Stomach smooth muscle (tissue), 2 donors: ENCODE data around the gene ARID4B.

Experiments
- H3K27ac ChIP-seq: one replicate; pipeline ENCODE4 v1.7.0; 2013; ENCODE audit warnings: mild to moderate bottlenecking, low read length, inconsistent platforms
- H3K27me3 ChIP-seq, 2 donors: one replicate each; pipeline ENCODE4 v1.7.0; 2013; ENCODE audit warnings: low read length in 2 of 2; ENCODE audit not compliant: insufficient read depth in 2 of 2, control insufficient read depth in 1 of 2
- H3K36me3 ChIP-seq, 2 donors: one replicate each; pipeline ENCODE4 v1.7.0; 2013; ENCODE audit warnings: low read length in 2 of 2; ENCODE audit not compliant: control insufficient read depth in 2 of 2, insufficient read depth in 2 of 2
- H3K4me1 ChIP-seq: one replicate; pipeline ENCODE4 v1.7.0; 2013; ENCODE audit warnings: low read length; ENCODE audit not compliant: control insufficient read depth, insufficient read depth
- H3K4me3 ChIP-seq, 2 donors: one replicate each; pipeline ENCODE4 v1.7.0; 2013; ENCODE audit warnings: low read length in 2 of 2
- H3K9ac ChIP-seq, 2 donors: one replicate each; pipeline ENCODE4 v1.7.0; 2013; ENCODE audit warnings: low read length in 2 of 2, mild to moderate bottlenecking in 1 of 2
- H3K9me3 ChIP-seq, 2 donors: one replicate each; pipeline ENCODE4 v1.7.0; 2013; ENCODE audit warnings: low read length in 2 of 2; ENCODE audit not compliant: control insufficient read depth in 2 of 2
- donor health status: healthy.
- donor health status: Pancreatic carcinoma.

The ARID4B gene

DNA sequence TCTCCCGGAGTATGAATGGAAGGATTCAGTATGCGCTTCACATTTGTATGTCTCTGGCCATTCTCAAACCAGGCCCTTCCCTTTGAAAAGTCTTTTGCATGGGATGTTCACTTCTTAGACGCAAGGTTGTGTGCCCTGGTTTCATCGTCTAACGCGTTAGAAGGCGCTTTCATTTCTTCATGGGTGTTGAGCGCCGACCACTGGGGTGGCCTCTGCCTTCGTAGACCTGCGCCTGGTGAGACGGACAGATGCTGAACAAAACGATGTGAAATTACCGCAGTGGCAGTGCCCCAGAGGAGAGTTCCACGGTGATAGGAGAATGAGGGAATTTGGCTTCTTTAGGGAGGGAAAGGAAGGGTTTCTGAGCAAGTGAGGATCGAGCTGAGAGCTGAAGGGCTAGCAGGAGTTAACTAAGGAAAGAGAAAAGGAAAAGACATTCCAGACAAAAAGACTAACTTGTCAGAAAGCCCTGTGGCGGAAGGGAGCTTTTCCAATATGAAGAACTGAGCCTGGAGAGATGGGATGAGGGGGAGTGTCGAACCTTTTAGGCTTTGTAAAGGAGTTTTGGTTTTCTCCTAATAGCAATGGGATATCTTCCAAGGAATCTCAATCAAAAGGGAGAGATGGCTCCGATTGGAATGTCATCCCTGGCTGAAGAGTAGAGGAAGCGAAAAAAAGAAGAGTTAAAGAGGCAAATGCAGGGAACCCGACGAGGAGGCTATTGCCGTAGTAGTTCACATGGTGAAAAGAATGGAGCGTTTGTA is 1.3 kb upstream of the ARID4B start:
- no peaks in the 10 kb centered on the region for H3K36me3 ChIP-seq
- peak overlapping the region; percentile 93 to 99 for H3K4me3 ChIP-seq
- peaks cover 22% of the 10 kb centered on the region for H3K4me1 ChIP-seq
- peak overlapping the region; percentile 91 to 95 for H3K9ac ChIP-seq
- H3K9me3 ChIP-seq = no peaks in the 10 kb centered on the region
- no peaks in the 10 kb centered on the region for H3K27me3 ChIP-seq
- H3K27ac ChIP-seq = peak overlapping the region; percentile 91

GRCh38 chr1:235328271-235329138 is 526 bp upstream of the ARID4B start, which contains the start of gene GGPS1:
GGPS1 (plus strand) TSS chr1:235328570; CDS start chr1:235335265, 6,695 bp downstream.
- H3K27me3 ChIP-seq = no peaks in the 10 kb centered on the region
- no peaks in the 10 kb centered on the region for H3K9me3 ChIP-seq
- H3K36me3 ChIP-seq = no peaks in the 10 kb centered on the region
- peak within 1 kb of the TSS; percentile 91 for H3K27ac ChIP-seq
- H3K4me1 ChIP-seq = peaks cover 22% of the 10 kb centered on the region
- H3K9ac ChIP-seq = peak within 1 kb of the TSS; percentile 91 to 95
- peak within 1 kb of the TSS; percentile 93 to 99 for H3K4me3 ChIP-seq

DNA sequence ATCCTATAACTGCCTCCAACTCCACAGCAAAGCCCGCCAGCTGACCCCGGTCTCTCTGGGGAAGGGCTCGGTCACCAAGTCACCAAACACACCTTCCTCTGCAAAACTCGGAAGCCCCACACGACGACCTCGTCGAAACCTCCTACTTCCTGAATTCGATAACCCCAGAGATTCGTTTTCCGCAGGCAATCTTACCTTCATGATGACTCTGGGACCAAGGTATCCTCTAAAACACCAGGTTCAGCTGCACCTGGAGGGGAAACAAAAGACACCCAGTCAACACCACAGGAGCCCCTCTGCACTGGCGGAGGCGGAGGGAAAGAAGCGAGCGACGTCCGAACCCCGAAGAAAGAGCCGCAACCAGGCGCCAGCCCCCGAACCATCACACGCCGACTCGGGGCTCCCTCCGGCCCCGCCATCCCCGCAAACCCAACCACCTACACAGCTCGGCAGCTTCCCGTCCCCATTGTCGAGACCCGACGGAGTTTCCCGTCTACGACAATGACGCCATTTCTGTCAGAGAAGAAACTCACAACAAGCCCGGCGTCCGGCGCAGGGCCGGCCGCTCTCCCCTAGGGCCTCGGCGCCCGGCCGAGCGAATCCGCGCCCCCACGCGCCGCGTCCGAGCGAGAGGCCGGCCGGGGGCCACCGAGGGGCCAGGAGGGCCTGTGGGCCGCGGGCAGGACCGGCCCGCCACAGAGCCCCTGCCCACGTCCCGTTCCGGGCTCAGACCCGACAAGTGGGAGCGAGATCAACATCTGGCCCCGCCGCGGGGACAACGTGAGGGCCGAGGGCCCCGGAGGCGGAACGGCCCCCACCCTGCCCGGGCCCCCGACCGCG is 1.0 kb downstream of the ARID4B start:
- H3K9ac ChIP-seq = peak overlapping the region; percentile 90 to 92
- H3K27me3 ChIP-seq = no peaks in the 10 kb centered on the region
- peak overlapping the region; percentile 90 for H3K27ac ChIP-seq
- H3K4me1 ChIP-seq = peaks cover 24% of the 10 kb centered on the region
- no peaks in the 10 kb centered on the region for H3K36me3 ChIP-seq
- peak overlapping the region; percentile 87 to 92 for H3K4me3 ChIP-seq
- H3K9me3 ChIP-seq = no peaks in the 10 kb centered on the region

DNA sequence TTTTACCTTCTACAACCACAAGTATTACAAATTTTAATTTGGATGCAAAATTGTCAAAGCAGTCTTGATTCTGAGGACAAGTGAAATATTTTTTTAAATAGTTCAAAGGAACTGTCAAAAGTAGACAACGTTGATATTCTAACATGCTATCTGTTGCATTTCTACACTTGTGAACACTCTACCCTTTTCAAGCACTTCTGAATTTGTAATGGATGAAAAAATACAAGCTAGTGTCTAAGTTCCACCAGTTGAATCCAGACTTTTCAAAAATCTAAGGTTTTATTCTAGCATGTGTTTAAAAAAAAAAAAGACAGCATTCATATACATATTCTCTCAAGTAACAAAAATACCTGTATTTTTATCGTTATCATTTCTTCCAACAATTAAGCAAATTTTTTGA is 2.1 kb downstream of the ARID4B start:
- Histone ChIP-seq H3K9me3 (no peaks in the 10 kb centered on the region), H3K27ac (no peak overlapping the region), H3K9ac (peak overlapping the region in 1 of 2 donors; percentile 90), H3K4me3 (peak overlapping the region; percentile 87 to 92), H3K36me3 (no peaks in the 10 kb centered on the region), H3K4me1 (peaks cover 22% of the 10 kb centered on the region), H3K27me3 (no peaks in the 10 kb centered on the region)

DNA sequence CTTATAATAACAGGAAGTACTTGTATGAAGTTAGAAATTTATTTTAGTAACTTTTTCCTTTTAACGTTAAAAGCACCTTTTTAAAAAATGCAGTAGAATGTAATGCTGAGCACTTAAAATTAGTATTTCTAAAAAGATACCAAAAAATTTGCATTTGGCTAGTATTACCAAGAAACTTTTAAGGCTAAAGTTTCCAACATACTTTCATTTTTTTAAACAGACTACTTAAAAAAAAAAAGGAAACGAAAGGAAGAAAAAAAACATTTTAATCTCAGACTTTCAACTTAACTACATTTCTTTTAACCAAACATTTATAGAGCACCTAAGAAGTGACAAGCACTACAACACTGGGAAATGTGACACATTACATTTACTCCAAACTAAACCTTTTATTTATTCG is 2.8 kb downstream of the ARID4B start:
- peaks cover 22% of the 10 kb centered on the region for H3K4me1 ChIP-seq
- H3K4me3 ChIP-seq = peak overlapping the region in 1 of 2 donors; percentile 87
- peaks cover 0 to 2% of the 10 kb centered on the region in 2 donors for H3K36me3 ChIP-seq
- peak overlapping the region; percentile 1 to 90 for H3K9ac ChIP-seq
- H3K9me3 ChIP-seq = no peaks in the 10 kb centered on the region
- H3K27me3 ChIP-seq = no peaks in the 10 kb centered on the region
- no peak overlapping the region for H3K27ac ChIP-seq

DNA sequence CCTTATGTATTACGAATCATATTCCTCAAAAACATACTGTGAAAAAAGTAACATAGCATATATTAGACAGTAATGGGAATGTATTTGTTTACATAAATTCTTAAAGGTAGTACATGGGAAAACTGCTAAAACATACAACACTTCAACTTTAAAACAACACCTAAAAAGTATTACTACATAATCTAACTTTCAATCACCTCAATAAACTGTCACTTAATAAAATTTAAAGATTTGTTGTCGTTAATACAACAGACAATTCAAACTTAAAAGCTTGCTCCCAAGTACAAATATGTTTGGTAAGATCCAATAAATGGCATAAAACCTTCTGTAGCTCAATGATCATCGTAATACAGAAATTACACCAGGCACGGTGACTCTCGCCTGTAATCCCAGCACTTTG is 3.7 kb downstream of the ARID4B start:
- Histone ChIP-seq H3K27ac (no peak overlapping the region), H3K27me3 (no peaks in the 10 kb centered on the region), H3K36me3 (peaks cover 0 to 2% of the 10 kb centered on the region in 2 donors), H3K9ac (no peak overlapping the region), H3K9me3 (no peaks in the 10 kb centered on the region), H3K4me3 (no peak overlapping the region), H3K4me1 (peaks cover 19% of the 10 kb centered on the region)

- Histone ChIP-seq H3K36me3 (peaks cover 3 to 4% of the 10 kb centered on the region in 2 donors), H3K4me1 (peaks cover 10% of the 10 kb centered on the region), H3K4me3 (no peak overlapping the region)
These were observed 7.3 kb downstream of the ARID4B start for GRCh38 chr1:235320521-235321179.

GRCh38 chr1:235319255-235319654 is 8.7 kb downstream of the ARID4B start:
- Histone ChIP-seq H3K9ac (no peak overlapping the region), H3K4me3 (no peak overlapping the region), H3K27me3 (no peaks in the 10 kb centered on the region), H3K36me3 (peaks cover 3 to 4% of the 10 kb centered on the region in 2 donors), H3K9me3 (no peaks in the 10 kb centered on the region), H3K4me1 (peaks cover 4% of the 10 kb centered on the region), H3K27ac (no peak overlapping the region)

More at GRCh38 chr1:235320521-235321179, 7.3 kb downstream of the ARID4B start:
- Histone ChIP-seq H3K9ac (no peak overlapping the region), H3K27ac (no peak overlapping the region), H3K9me3 (no peaks in the 10 kb centered on the region), H3K27me3 (no peaks in the 10 kb centered on the region)

DNA sequence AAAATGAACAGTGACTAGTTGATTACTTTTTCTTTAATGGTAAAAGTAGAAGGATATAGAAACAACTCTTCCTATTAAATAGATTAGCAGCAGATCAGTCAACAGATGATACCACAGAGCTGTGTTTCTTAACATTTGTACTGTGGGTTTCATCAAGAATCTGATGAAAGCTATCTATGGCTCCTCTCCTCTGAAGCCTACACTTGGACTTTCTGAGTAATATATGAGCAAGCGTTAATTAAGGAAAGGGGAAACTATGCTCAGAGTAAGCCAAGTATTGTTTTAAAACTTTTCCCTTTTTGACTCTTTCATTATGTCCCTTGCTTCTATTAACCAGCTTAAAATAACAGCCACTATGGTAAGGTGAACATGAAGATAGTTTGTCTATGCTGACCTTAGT is 10.8 kb downstream of the ARID4B start:
- H3K27me3 ChIP-seq = no peaks in the 10 kb centered on the region
- no peak overlapping the region for H3K9ac ChIP-seq
- H3K36me3 ChIP-seq = peaks cover 3 to 4% of the 10 kb centered on the region in 2 donors
- H3K27ac ChIP-seq = no peak overlapping the region
- no peak overlapping the region for H3K4me3 ChIP-seq
- H3K4me1 ChIP-seq = no peaks in the 10 kb centered on the region
- H3K9me3 ChIP-seq = no peaks in the 10 kb centered on the region

DNA sequence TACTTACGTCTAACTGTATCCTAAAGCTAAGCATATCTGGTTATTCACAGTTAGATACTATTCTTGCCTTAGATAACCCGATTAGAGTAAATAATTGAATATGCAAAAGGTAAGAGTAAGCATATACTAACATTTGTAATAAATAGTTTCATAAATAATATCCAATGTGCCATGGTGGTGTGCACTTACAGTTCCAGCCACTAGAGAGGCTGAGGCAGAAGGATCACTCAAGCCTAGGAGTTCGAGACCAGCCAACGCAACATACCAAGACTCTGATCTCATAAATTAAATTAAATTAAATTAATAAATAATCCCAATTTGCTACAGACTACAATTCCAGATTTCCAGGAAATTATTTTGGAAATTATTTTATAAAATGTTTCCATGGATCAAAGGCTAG is 12.2 kb downstream of the ARID4B start:
- peaks cover under 1% of the 10 kb centered on the region for H3K4me1 ChIP-seq
- H3K4me3 ChIP-seq = no peak overlapping the region
- no peak overlapping the region for H3K27ac ChIP-seq
- H3K36me3 ChIP-seq = peaks cover 3 to 4% of the 10 kb centered on the region in 2 donors
- no peak overlapping the region for H3K9ac ChIP-seq
- no peaks in the 10 kb centered on the region for H3K9me3 ChIP-seq
- H3K27me3 ChIP-seq = no peaks in the 10 kb centered on the region
